Ammon's horn (tissue), 1 donor: ENCODE results near the gene YPEL2.
"Not testable (repeated sequence)": the region's sequence is repeated elsewhere in the genome, so short reads cannot be mapped to it uniquely, and the experiment has no call there.

ENCODE experiments used
- DNase-seq: peaks from one replicate; pipeline ENCODE4 v3.0.0-alpha.2; 2016; ENCODE audit warnings: low spot score

Gene YPEL2

GRCh38 chr17:59331129-59331928 lies at the start of gene YPEL2:
Gene YPEL2 (plus strand): TSS chr17:59331655. CDS start chr17:59353410, 21,755 bp downstream.
- DNase-seq, result peak; percentile 98

- DNase-seq, result no peak
Observed at GRCh38 chr17:59284317-59284716, 47.1 kb upstream of the YPEL2 start.

- DNase-seq, result no peak
Observed at GRCh38 chr17:59287452-59287851, 44.0 kb upstream of the YPEL2 start.

GRCh38 chr17:59287891-59288290 lies 43.6 kb upstream of the YPEL2 start:
- DNase-seq, result no peak

GRCh38 chr17:59289981-59290301 lies 41.5 kb upstream of the YPEL2 start:
- no peak for DNase-seq

- DNase-seq, result not testable (repeated sequence)
Observed at GRCh38 chr17:59290302-59290998, 41.0 kb upstream of the YPEL2 start.

- no peak for DNase-seq
Observed at GRCh38 chr17:59292174-59292523, 39.3 kb upstream of the YPEL2 start.

GRCh38 chr17:59296190-59296589 lies 35.3 kb upstream of the YPEL2 start:
- DNase-seq, result no peak

- no peak for DNase-seq
Observed at GRCh38 chr17:59298521-59298920, 32.9 kb upstream of the YPEL2 start.

GRCh38 chr17:59299400-59300092 lies 31.9 kb upstream of the YPEL2 start:
- no peak for DNase-seq

- DNase-seq, result no peak
Observed at GRCh38 chr17:59300941-59301340, 30.5 kb upstream of the YPEL2 start.

GRCh38 chr17:59304811-59305210 lies 26.6 kb upstream of the YPEL2 start:
- no peak for DNase-seq

- DNase-seq, result no peak
Observed at GRCh38 chr17:59310263-59310920, 21.1 kb upstream of the YPEL2 start.

GRCh38 chr17:59311051-59311468 lies 20.4 kb upstream of the YPEL2 start:
- DNase-seq, result peak; percentile 81

GRCh38 chr17:59311521-59311920 lies 19.9 kb upstream of the YPEL2 start:
- DNase-seq, result not testable (repeated sequence)

GRCh38 chr17:59315866-59316265 lies 15.6 kb upstream of the YPEL2 start:
- no peak for DNase-seq

GRCh38 chr17:59327121-59327980 lies 4.1 kb upstream of the YPEL2 start:
- no peak for DNase-seq

GRCh38 chr17:59327981-59328290 lies 3.5 kb upstream of the YPEL2 start:
- DNase-seq, result no peak

GRCh38 chr17:59328601-59329000 lies 2.9 kb upstream of the YPEL2 start:
- DNase-seq, result no peak

- DNase-seq, result peak; percentile 88
Observed at GRCh38 chr17:59329176-59330052, 2.0 kb upstream of the YPEL2 start.
